IMR-90 (cell line): ENCODE measurements around the gene ARRDC1. TPM values are rescaled to one million over a fixed set of nuclear protein-coding genes. Genes with fewer than 3 reads are reported as not detected.

Source experiments
- ATAC-seq: fragments of 200-7000 bp; cut with Tn5 transposase; 2 replicates; pipeline ENCODE4 v1.9.1; 2020; ENCODE audit warnings: low read depth, mild to moderate bottlenecking, moderate library complexity
- BruUV-seq: library from RNA; stranded (reverse); fragments of 400-500 nt; replicated peaks from 2 replicates; lab custom pipeline; 2021; lab: Mats Ljungman, UMichigan
- CTCF ChIA-PET: fragments of 300-600 bp; formaldehyde crosslinking; extraction: SDS; loops from one replicate; lab custom pipeline; 2021; ENCODE audit warnings: antibody characterized with exemption; lab: Yijun Ruan, JAX
- POLR2A ChIA-PET: fragments of 300-600 bp; sonication (Branson Sonifier 250); formaldehyde crosslinking; loops from one replicate; lab custom pipeline; 2022; ENCODE audit warnings: antibody characterized with exemption; ENCODE audit not compliant: unreplicated experiment; lab: Charles Lee
- DNase-seq: peaks from one replicate; pipeline ENCODE4 v3.0.0; 2013
- H2AFZ ChIP-seq: replicated peaks from 2 replicates; pipeline ENCODE3; 2013; ENCODE audit warnings: low read length, mild to moderate bottlenecking; ENCODE audit not compliant: poor library complexity
- H2AK5ac ChIP-seq: 2 replicates; pipeline ENCODE4 v1.6.1; 2013; ENCODE audit warnings: low read depth, low read length, inconsistent platforms
- H2AK9ac ChIP-seq: replicated peaks from 2 replicates; pipeline ENCODE3; 2013; ENCODE audit warnings: mild to moderate bottlenecking, low read depth, low read length, moderate library complexity; ENCODE audit not compliant: poor library complexity
- H2BK120ac ChIP-seq: 2 replicates; pipeline ENCODE4 v1.6.1; 2013; ENCODE audit warnings: low read depth, low read length, inconsistent platforms
- H2BK15ac ChIP-seq: 3 replicates; pipeline ENCODE4 v1.6.1; 2013; ENCODE audit warnings: low read depth, low read length, inconsistent platforms
- H2BK20ac ChIP-seq: 2 replicates; pipeline ENCODE4 v1.6.1; 2013; ENCODE audit warnings: low read depth, mild to moderate bottlenecking, inconsistent platforms, low read length, moderate library complexity
- H2BK5ac ChIP-seq: 2 replicates; pipeline ENCODE4 v1.6.1; 2013; ENCODE audit warnings: mild to moderate bottlenecking, low read depth, low read length, inconsistent platforms; ENCODE audit not compliant: poor library complexity, severe bottlenecking
- H3K14ac ChIP-seq: replicated peaks from 2 replicates; pipeline ENCODE4 v1.6.1; 2013; ENCODE audit warnings: low read depth, low read length, inconsistent platforms
- H3K18ac ChIP-seq: 2 replicates; pipeline ENCODE4 v1.6.1; 2013; ENCODE audit warnings: low read depth, low read length, control low read depth
- H3K23ac ChIP-seq: 2 replicates; pipeline ENCODE4 v1.6.1; 2013; ENCODE audit warnings: low read depth, low read length, inconsistent platforms
- H3K27ac ChIP-seq: 2 replicates; pipeline ENCODE4 v1.5.1; 2013; ENCODE audit warnings: mild to moderate bottlenecking, control low read depth, low read length; ENCODE audit not compliant: insufficient read depth
- H3K27me3 ChIP-seq: 2 replicates; pipeline ENCODE4 v1.6.1; 2013; ENCODE audit warnings: low read length; ENCODE audit not compliant: control insufficient read depth, insufficient read depth
- H3K36me3 ChIP-seq: 2 replicates; pipeline ENCODE4 v1.6.1; 2013; ENCODE audit warnings: low read length, mixed read lengths; ENCODE audit not compliant: control insufficient read depth, insufficient read depth
- H3K4ac ChIP-seq: 2 replicates; pipeline ENCODE4 v1.6.1; 2013; ENCODE audit warnings: low read depth, low read length, inconsistent platforms
- H3K4me1 ChIP-seq: 2 replicates; pipeline ENCODE4 v1.6.1; 2013; ENCODE audit warnings: low read length, mixed read lengths; ENCODE audit not compliant: control insufficient read depth, insufficient read depth
- H3K4me2 ChIP-seq: 2 replicates; pipeline ENCODE4 v1.6.1; 2013; ENCODE audit warnings: low read depth, mild to moderate bottlenecking, control low read depth, low read length, moderate library complexity
- H3K4me3 ChIP-seq: 2 replicates; pipeline ENCODE4 v1.5.1; 2013; ENCODE audit warnings: low read depth, mild to moderate bottlenecking, control low read depth, low read length, moderate library complexity; ENCODE audit not compliant: insufficient read depth
- H3K56ac ChIP-seq: 2 replicates; pipeline ENCODE4 v1.6.1; 2013; ENCODE audit warnings: low read length, inconsistent platforms; ENCODE audit not compliant: insufficient read depth; ENCODE audit errors: extremely low read depth
- H3K79me1 ChIP-seq, 2 experiments: 2 replicates each; pipeline ENCODE4 v1.6.1; 2013; ENCODE audit warnings: low read length in 2 of 2, inconsistent platforms in 1 of 2, low read depth in 1 of 2
- H3K9ac ChIP-seq: 2 replicates; pipeline ENCODE4 v1.6.1; 2013; ENCODE audit warnings: low read depth, low read length, control low read depth
- H3K9me1 ChIP-seq: 2 replicates; pipeline ENCODE4 v1.6.1; 2013; ENCODE audit warnings: low read length, inconsistent platforms; ENCODE audit not compliant: insufficient read depth
- H3K9me3 ChIP-seq: 2 replicates; pipeline ENCODE4 v1.6.1; 2013; ENCODE audit warnings: low read length; ENCODE audit not compliant: control insufficient read depth, insufficient read depth
- H4K20me1 ChIP-seq: 2 replicates; pipeline ENCODE4 v1.6.1; 2013; ENCODE audit warnings: low read length, inconsistent platforms; ENCODE audit not compliant: insufficient read depth
- H4K5ac ChIP-seq: 2 replicates; pipeline ENCODE4 v1.6.1; 2013; ENCODE audit warnings: mild to moderate bottlenecking, low read depth, low read length, control low read depth
- H4K8ac ChIP-seq, 2 experiments: 2 replicates each; pipeline ENCODE4 v1.6.1; 2013; ENCODE audit warnings: low read depth in 2 of 2, low read length in 2 of 2, control low read depth in 1 of 2, inconsistent platforms in 1 of 2
- H4K91ac ChIP-seq: 2 replicates; pipeline ENCODE4 v1.6.1; 2013; ENCODE audit warnings: low read depth, low read length, inconsistent platforms; ENCODE audit not compliant: insufficient read depth
- CHD1 ChIP-seq: IDR thresholded peaks from 2 replicates; pipeline ENCODE4 v1.6.1; 2012; ENCODE audit warnings: low read depth, low read length, improper control_type of control experiment
- NFE2L2 ChIP-seq: fragments of 150-350 bp; IDR thresholded peaks from 2 replicates; pipeline ENCODE4 v1.6.1; 2016; ENCODE audit warnings: low read depth, mild to moderate bottlenecking, low read length
- POLR2A ChIP-seq: IDR thresholded peaks from 2 replicates; pipeline ENCODE4 v1.6.1; 2012; ENCODE audit warnings: mild to moderate bottlenecking, low read depth, low read length
- RAD21 ChIP-seq: IDR thresholded peaks from 2 replicates; pipeline ENCODE4 v1.6.1; 2012; ENCODE audit warnings: low read length, improper control_type of control experiment
- WGBS, 2 experiments: methylation state at CpG; one replicate each; pipeline versions ENCODE4 v1.1.5 to v1.1.7; 2013; ENCODE audit warnings: missing lambda C conversion rate in 2 of 2; ENCODE audit not compliant: insufficient read length in 1 of 2; ENCODE audit errors: extremely low coverage in 2 of 2; 5-methylcytosine and 5-hydroxymethylcytosine counted together
- dilution Hi-C: fragments of 300-500 bp; cut with HindIII; formaldehyde crosslinking; loops from one replicate; pipeline ENCODE4 v1.14.3; 2018; ENCODE audit warnings: low sequenced_read_pairs; ENCODE audit not compliant: unreplicated experiment
- in situ Hi-C: fragments of 300-500 bp; cut with MboI; formaldehyde crosslinking; loops from 3 replicates; pipeline ENCODE4 v1.14.3; 2019; ENCODE audit warnings: low sequenced_read_pairs, inconsistent platforms, mixed read lengths
- intact Hi-C: fragments of 100-400 bp; cut with micrococcal nuclease; formaldehyde crosslinking; loops from 2 replicates; pipeline ENCODE4 v1.10.0; 2022
- polyA plus RNA-seq, 3 experiments: library from polyadenylated mRNA; depleted of rRNA; stranded (reverse); fragments of >200 nt; gene quantifications; 2 replicates each; pipeline ENCODE4 v1.2.3, GENCODE V29; 2012; ENCODE audit warnings: low replicate concordance in 1 of 3
- total RNA-seq: library from RNA; depleted of rRNA; stranded (reverse); fragments of >200 nt; gene quantifications from 2 replicates; pipeline ENCODE4 v1.2.3, GENCODE V29; 2012
- TF ChIP-seq, protein P1 (sequence below): fragments of 150-350 bp; IDR thresholded peaks from 2 replicates; pipeline ENCODE4 v1.6.1; 2016; ENCODE audit warnings: low read depth, mild to moderate bottlenecking, low read length, moderate library complexity, borderline replicate concordance

Gene ARRDC1
- total and polyA plus RNA-seq, 2 of the 4 experiments (the other 2 are of a cell fraction) = 7.7 to 41.4 TPM

DNA sequence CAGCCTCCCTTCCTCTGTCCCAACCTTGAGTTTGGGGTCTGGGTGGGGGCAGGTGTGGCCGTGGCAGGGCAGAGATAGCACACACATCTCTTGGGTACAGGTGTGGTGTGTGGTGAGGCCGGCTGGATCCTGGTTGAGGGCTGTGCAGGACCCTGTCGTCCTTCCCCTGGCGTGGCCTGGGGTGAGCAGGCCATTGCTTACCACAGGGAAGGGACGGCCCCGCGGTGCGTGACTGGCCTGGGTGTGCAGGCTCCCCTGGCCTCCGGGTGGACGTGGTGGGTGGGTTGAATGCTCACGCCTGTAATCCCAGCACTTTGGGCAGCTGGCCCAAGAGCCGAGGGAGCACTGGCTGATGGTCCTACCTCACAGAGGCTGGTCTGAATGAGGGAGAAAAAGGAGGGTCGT lies 1.2 kb downstream of the ARRDC1 start:
- no peak overlapping the region for H3K18ac ChIP-seq
- H3K79me1 ChIP-seq = peaks cover 6 to 39% of the 10 kb centered on the region in 2 experiments; a peak in 3 of 4 replicates
- intact Hi-C loops (no loop called here), in situ Hi-C loops (no loop called here), dilution Hi-C loops (no loop called here)
- H4K91ac ChIP-seq = no peak overlapping the region
- H4K5ac ChIP-seq = no peak overlapping the region
- no peak overlapping the region for H2BK120ac ChIP-seq
- WGBS, 2 experiments = 58% methylated on average over 12 of the region's 13 CpGs; no CpG with 5 or more reads in 1 of the 2 experiments
- ChIA-PET POLR2A (no interaction called here), CTCF (no interaction called here)
- H3K4me3 ChIP-seq = peak overlapping the region; percentile 84
- peak overlapping the region; percentile 25; the same call in 1 of the 2 replicates for H2AK5ac ChIP-seq
- no peak overlapping the region for H3K56ac ChIP-seq
- ATAC-seq (no peak), DNase-seq (no peak)
- peak overlapping the region; percentile 92 for H2AK9ac ChIP-seq
- peaks cover 20% of the 10 kb centered on the region for H4K20me1 ChIP-seq
- no peak overlapping the region for H3K27ac ChIP-seq
- H2BK20ac ChIP-seq = no peak overlapping the region
- H3K9me1 ChIP-seq = peaks cover 4% of the 10 kb centered on the region; the same call in 1 of the 2 replicates
- H4K8ac ChIP-seq = no peak overlapping the region
- TF ChIP-seq POLR2A (no peak), NFE2L2 (no peak), CHD1 (no peak), RAD21 (no peak)
- TF ChIP-seq, protein P1, sequence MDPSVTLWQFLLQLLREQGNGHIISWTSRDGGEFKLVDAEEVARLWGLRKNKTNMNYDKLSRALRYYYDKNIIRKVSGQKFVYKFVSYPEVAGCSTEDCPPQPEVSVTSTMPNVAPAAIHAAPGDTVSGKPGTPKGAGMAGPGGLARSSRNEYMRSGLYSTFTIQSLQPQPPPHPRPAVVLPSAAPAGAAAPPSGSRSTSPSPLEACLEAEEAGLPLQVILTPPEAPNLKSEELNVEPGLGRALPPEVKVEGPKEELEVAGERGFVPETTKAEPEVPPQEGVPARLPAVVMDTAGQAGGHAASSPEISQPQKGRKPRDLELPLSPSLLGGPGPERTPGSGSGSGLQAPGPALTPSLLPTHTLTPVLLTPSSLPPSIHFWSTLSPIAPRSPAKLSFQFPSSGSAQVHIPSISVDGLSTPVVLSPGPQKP = no peak
- H3K27me3 ChIP-seq = peaks cover 5% of the 10 kb centered on the region; the same call in 1 of the 2 replicates
- H2AFZ ChIP-seq = peak overlapping the region; percentile 96
- no peaks in the 10 kb centered on the region for H3K9me3 ChIP-seq
- H3K4me2 ChIP-seq = peak overlapping the region; percentile 88
- no TSS peak for BruUV-seq
- no peak overlapping the region for H3K9ac ChIP-seq
- no peak overlapping the region for H3K14ac ChIP-seq
- no peaks in the 10 kb centered on the region for H3K36me3 ChIP-seq
- H3K23ac ChIP-seq = 0 out of 2 replicates have a peak overlapping the region, but pooled peaks have one; percentile 0
- no peak overlapping the region for H3K4ac ChIP-seq
- no peak overlapping the region for H2BK15ac ChIP-seq
- H2BK5ac ChIP-seq = no peak overlapping the region
- H3K4me1 ChIP-seq = peaks cover 17% of the 10 kb centered on the region
